HG02678 (cell line): ENCODE data around the gene LRIG1.

Source experiments
- ATAC-seq: cut with Tn5 transposase; IDR thresholded peaks from one replicate; pipeline ENCODE4 v1.9.1; 2021; ENCODE audit warnings: mild to moderate bottlenecking, moderate library complexity; ENCODE audit not compliant: unreplicated experiment

The LRIG1 gene

DNA sequence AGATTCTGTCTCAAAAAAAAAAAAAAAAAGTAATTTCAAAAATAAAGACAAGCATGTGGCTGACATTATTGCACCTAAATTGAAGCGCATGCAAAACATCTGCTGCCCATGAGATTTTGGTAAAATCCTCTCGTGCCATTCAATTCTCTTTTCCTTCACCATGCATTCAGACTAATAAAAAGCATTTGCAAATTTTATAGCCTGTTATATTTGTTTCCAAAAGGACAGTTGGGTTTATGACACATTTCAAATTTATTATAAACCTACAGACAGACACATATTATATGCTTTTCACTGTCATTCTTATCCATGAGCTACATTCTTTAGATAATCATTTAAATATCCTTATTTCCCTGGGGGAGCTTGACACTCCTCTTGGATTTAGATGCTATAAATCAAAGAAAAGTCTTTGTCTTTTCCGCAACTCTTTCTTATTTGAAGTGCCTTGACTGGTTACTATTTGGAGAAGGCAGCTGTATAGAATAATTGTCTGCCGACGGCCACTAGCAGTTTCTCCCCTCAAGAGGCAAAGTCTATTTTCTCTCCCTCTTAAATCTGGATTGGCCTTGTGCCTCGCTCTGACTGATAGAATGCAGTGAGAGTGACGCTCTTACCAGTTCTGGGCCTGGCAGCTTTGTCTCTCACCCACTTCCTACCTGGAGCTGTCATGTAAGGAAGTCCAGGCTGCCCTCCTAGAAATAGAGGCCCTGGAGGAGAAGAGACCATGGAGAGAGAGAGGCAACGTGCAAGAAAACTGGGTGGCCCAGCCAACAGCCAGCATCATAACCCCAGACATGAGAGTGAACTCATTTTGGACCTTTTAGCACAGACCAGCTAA, 6.8 kb upstream of the LRIG1 start:
- no peak for ATAC-seq

DNA sequence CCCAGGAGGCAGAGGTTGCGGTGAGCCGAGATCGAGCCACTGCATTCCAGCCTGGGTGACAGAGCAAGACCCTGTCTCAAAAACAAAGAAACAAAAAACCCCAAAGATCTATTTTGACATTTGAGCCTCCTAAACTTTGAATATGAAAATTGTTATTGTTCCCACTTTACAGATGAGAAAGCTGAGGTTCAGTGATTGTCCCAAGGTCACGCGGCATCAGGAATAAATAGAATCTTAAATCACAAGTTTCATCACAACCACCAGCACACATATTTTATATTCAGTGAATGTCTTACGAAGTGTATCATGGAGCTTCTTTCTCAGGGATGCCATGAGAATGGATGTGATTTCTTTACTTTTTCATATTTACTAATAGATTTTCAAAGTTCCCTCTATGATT, 5.3 kb upstream of the LRIG1 start:
- no peak for ATAC-seq

DNA sequence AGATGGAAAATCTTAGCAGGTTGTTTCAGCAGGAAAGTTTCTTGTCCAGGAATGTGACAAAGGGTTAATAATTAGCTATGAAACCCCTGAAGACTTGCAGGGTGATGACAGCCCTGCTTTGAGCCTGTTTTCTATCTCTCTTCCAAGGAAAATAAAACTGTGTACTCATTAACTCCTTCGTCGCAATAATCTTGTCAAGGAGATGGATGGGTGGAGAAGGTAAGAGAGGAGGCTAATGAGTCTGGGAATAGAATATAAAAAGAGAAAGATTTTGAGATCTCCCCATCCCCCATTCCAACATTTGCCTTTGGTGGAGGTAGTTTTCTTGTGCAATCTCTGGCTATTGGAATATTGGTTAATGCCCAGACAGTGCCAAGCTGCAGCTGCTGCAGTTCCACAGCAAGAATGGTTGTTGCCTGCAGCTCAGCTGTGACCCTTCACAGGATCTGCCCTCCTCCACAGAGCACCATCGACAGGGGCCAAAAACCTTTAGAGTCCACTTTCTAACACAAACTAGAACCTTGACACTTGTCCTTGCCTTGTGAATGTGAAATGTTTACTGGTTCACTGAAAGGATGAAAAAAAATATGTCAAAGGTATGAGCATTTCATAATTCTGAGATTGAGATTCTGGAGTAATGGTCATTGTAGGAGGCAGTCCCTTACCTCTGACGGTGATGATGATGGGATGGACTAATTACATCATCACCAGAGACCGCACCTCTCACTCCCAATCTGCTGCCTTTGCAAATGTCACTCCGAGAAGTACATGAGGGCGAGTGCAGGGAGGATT, 4.2 kb upstream of the LRIG1 start:
- no peak for ATAC-seq

DNA sequence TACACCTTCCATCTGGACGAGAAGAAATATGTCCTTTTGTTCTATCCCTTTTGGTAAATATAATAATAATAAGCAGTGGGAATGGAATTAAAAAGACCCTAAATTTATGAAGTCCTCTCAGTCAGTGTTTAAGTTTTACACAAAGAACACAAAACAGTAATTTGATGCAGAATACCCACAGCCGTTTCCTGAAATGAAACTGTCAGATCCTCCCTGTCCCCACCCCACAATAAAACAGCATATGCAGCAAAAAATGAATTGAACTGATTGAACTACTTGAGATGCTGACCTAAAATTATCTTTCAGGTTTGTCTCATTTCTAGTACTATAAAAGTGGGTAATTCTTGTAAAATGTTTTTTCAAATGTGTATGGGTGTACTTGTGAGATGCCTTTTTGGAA, 2.2 kb upstream of the LRIG1 start:
- no peak for ATAC-seq

DNA sequence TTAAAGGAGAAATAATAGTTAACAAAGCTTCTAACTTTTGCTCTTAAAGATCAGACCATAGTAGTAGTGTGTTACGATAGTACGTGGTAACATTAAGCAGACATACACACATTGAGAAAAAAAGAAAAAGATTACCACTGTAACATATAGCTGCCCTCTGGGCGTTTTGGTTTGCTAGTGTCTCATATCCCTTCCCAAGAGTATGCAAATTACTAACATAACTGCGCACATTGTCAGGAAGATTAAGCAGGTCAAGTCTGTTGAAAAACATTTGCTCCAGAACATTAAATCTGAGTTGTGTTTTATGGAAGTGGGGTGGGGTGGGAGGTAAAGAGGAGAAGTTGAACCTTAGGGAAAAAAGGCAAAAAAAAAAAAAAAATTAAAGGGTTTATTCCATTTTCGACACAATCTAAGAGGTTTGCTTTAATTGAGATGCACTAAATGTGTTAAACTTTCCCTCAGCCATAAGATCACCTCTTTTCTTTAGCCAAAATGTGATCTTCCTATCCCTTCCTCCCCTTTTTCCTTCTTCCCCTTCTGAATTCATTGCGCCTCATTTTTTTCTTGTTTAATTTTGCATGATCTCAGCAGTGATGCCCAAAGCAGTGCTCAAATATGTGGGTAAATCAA, 1.5 kb upstream of the LRIG1 start:
- ATAC-seq = no peak

DNA sequence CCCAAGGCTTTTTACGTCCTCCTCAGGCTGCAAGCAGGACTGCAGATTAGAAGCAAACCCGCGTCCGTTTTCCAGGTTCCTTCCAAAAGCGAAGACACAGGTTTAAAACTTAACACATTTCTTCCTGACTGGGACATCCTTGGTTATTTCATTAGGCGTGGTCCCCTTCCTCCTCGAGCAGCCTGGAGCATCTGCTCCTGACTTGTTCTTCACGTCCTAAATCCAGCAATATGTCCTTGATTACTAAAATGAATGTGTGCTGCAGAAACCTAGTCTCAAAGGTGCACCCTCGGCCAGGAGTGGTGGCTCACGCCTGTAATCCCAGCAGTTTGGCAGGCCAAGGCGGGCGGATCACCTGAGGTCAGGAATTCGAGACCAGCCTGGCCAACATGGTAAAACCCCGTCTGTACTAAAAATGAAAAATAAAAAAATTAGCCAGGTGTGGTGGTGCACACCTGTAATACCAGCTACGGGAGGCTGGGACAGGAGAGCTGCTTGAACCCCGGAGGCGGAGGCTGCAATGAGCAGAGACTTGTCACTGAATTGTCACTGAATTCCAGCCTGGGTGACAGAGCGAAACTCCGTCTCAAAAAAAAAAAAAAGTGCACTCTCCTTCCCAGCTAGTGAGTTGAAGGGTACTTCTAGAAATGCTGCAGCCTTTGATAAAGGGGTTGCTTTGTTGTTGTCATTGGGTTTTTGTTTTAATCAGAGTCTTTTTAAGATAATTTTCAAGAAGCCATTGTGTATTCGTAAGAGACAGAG, 842 bp upstream of the LRIG1 start:
- no peak for ATAC-seq

DNA sequence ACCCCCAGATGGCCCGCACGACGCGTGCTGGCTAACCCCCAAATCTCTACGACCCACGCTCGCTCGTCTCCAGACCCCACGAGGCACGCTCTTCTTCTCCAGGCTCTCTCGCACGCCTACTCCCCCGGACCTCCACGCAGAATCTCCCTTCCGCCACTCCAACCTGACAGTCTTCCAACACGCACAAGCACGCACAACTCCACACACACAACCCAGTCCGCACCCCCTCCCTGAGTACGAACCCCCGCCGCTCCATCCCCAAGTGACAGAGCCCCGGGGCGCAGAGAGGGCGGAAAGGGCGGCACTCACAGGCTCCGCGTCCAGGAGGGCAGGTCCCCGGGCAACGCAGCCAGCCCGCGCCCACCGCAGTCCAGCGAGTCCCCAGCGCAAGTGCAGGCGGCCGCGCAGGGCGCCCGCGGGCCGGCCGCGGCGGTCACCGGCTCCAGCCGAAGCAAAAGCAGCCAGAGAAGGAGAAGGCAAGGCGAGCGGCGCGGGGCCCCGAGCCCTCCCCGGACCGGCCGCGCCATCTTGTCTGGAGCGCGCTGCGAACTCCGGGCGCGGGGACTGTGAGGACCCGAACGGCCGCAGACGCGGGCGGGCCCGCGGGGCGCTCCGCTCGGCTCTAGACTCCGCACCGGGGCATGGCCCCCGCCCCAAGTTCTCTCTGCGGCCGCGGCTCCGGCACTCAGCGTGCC, 794 bp downstream of the LRIG1 start:
- ATAC-seq = peak; percentile 10

DNA sequence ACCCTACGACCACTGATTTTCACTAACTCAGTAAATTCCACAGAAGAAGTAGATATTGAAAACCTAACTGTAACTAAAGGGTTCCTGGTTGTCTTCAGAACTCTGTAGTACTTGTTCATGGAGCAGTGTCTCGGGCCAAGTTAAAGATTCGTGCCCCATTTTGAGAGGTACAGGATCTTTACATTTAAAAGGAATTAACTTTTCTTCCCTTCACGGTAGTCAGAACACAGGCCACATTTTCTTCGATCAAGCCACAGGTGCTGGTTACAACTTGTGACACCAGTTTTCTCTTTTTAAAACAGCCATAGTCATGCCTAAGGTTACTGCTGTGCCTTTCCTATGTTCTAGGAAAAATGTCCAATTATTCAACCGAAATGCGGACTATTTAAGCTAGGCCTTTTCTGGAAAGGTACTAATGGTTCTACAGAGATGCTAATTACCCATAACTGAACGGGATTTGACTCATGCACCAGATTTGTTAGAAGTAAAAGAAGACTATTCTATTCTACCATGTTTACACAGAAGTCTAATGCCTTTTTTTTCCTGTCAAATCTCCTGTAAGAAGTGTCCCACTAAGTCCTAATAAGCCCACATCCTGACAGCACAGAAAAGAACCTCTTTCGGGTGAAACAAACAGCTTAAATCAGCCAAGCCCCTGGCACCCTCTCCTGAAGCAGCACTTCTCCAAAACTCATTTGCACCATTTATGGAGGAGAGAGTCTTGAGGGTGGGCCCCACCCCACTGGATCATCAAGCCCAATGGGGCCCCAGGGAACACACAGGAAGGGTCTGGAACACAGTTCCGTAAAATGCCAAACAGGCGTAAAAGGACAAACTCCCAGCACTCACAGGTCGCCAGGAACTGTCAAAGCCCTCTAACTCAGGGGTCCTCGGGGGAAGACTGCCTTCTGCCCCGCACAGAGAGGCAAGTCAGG, 1.9 kb downstream of the LRIG1 start:
- ATAC-seq = no peak

DNA sequence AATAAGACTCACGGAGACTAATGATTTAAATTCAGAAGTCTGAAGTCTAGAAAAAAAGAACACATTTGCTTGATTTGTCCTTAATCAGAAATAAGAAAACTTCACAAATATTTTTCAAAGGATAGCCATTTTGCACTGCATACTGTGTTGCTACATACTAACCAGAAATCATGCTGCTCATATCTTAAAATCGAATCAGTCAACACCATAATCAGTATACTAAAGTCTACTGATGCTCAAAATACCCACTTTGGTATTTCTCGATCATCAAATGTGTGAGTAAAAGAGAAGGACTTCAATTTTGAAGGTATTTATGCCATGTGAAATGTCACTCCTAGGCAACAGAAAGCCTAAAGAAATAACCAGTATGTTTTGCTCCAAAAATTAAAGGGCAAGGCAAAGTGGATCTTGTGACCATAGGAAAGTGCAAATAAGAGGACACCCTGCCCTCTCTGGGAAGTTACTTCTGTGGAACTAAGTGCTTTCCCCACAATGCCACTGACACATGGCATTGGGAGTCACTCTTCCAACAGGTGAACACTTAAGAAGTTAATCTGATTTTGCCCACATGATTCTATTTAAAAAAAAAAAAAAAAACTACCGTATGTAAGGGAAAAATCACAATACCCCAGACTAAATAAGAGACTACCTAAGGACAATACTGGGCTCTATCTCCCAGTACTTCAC, 2.7 kb downstream of the LRIG1 start:
- no peak for ATAC-seq

DNA sequence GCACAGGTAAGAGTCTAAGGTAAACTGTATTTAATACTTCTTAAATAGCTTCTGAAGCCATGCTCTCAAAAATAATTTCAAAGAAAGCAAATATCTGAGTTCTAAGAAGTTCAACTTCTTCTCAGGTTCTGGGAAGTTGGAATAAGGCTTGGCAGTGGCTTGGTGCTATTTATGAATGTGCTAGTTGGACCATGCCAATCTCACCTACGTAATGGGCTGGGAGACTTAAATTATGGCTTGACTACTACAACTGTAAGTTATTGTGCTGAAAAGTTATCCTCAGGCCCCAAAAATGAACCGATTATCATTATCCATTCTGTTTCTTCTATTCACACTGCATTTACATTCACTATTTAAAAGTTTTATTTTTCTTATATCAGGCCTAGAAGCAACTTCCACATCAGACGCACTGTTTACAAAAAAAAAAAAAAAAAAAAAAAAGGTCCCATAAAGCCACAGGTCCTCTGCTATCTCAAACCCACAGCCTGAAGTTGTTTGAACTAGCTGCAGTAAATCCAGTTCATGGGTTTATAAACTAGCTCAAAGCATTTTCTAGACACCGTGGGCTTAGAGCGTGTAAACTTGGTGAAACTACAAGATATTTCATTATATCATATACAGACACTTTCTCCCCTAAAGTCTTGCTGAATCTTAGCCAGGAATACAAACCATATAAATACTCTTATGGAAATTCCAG, 3.4 kb downstream of the LRIG1 start:
- no peak for ATAC-seq

DNA sequence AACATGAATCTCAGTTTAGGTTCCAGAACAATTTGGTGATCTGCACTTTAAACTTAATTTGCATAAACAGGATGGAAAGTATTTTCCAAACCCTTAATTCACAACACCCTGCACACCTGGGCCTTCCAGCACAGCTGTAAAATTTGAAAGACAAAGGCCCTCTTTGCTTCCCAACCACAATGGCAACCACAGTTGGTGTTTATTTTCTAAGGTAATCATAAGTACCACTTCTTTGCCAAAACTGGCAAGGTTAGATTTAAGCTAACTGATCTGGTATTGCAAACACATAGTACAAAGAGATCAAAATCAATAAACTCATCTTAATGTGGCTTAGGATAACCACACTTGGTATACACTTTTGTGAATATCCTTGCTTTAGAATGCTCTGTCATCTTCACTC, 4.1 kb downstream of the LRIG1 start:
- ATAC-seq = no peak

DNA sequence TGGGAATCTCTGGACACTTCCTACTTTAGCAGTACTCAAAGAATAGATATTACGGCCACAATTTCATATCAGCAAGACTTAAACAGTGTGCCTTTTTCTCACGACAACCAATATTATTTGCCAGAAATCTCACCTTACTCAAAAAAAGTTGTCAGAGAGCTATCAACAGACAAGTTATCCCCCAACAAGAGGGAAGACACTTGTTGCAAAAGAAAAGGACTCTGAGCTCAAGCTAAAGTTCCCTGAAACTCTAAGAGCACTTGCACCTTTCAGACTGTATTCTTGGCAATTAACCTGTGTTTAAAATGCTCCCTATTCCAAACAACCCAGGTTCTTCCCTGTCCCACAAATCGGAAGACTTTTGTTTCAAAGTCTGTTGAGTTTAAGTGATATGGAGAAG, 4.5 kb downstream of the LRIG1 start:
- no peak for ATAC-seq

DNA sequence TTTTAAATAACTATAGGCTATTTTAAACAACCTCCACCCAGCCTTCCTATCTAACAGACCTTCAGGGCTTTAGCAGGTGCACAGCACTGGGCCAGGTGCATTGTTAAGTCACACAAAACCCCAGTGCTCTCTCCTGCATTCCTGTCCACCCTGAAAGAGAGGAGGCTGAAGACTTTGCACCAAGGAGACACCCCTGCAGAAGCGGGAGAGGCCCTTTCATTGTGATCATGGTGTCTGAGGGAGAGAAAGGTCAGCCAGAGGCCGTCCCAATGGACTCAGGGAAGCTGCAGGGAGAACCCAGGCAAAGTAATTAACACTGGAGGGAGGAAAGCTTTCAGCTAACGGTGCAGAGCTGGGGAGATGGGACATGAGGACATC, 5.2 kb downstream of the LRIG1 start:
- ATAC-seq = no peak

DNA sequence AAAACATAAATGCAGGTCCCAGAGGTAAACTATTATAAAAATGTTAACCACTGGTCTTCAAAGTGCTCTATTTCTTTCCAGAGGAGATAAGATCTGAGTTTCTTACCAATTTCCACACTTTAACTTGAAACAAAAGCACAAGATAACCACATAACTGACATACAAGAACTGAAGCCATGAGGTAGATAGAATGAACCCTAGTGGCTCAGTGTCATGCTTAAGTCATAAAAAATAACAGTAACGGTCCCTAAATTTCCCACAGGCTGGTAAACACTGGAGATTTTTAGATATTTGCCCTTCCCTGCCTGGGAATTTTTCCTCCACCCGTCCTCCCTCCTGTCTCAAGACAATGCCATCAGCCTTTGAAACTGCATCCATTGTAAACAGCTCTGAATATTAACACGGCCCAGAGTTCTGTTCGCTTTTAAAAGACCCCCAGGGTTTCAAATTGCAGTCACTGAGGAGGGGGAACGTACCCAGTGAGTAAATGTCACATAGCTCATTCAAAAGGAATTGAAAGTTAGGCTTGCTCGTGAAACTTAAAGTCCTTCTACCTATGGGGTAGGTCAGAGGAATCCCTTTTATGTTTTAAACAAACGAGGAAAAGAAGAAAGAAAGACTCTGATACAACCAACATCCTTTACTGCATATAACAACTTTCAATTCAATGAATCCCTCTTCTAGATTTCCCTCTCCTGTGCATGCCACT, 5.7 kb downstream of the LRIG1 start:
- no peak for ATAC-seq

DNA sequence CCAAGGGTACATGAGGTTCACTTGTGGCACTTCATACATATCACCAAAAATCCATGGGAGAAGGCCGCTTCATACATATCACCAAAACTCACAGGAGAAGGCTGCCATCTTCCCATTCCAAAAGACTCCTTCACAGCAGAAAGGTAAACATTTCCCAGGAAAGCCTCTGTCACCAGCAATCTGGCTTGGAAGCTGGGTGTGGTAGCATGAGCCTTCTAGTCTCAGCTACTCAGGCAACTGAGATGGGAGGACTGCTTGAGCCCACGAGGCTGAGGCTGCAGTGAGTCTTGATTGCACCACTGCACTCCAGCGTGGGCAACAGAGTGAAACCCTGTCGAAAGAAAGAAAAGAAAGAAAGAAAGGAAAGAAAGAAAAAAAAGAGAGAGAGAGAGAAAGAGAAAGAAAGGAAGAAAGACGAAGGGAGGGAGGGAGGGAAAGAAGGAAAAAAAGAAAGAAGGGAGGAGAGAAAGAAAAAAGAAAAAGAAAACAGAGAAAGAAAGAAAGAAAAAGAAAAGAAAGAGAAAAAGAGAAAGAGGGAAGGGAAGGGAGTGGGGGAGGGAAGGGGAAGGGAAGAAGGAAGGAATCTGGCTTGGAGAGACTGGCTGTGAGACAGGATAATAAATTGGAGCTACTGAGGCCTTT, 7.2 kb downstream of the LRIG1 start:
- ATAC-seq = no peak

DNA sequence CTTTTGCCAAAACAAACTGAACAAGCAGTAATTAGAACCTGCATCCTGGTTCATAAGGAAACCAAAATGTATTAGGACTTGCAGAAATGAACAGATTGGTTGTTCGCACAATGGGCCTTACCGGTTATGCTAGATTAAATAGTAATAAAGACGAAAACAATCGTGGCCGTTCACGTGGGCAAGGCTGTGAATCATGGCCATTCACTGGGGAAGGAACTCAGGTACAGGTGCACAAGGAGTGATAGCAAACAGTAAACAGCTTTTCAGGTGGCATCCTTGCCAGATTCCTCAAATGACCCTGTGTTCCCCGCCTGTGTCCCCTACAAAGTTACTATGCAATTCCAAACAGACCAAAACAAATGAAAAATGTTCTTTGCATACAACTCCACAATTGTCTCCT, 8.2 kb downstream of the LRIG1 start:
- no peak for ATAC-seq

DNA sequence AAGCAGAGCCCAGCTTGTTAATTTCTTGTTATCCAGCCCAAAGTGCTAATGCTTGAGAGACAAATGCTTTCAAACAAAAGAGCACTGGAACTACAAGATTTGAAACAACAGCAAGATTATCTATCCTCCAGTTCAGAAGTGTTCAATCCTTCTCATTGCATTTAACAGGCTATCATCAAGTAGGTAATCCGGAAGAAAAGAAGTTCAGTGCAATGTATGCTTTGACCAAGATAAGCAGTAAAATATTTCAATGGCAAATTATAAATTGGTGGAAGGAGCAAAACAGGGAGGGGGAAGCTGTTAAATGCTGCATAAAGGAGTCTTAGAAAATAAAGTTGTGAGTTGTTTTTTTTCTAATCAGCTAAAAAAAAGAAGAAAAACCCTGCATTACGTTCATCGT, 8.8 kb downstream of the LRIG1 start:
- ATAC-seq = no peak
